BE2C (cell line): ENCODE results near the gene MPHOSPH6.

Source experiments
- DNase-seq: peaks from one replicate; pipeline ENCODE4 v3.0.0-alpha.2; 2020
- H3K27me3 ChIP-seq: fragments of 250-450 bp; sonication (Bioruptor Pico); 2 replicates; pipeline ENCODE4 v1.5.1; 2020; ENCODE audit warnings: mild to moderate bottlenecking
- H3K36me3 ChIP-seq: fragments of 250-450 bp; sonication (Bioruptor Pico); 2 replicates; pipeline ENCODE4 v1.5.1; 2020; ENCODE audit warnings: mild to moderate bottlenecking
- H3K4me1 ChIP-seq: fragments of 250-450 bp; sonication (Bioruptor Pico); 2 replicates; pipeline ENCODE4 v1.5.1; 2020
- H3K4me3 ChIP-seq: 2 replicates; pipeline ENCODE4 v1.5.1; 2011; ENCODE audit warnings: low read depth, low read length
- H3K9me3 ChIP-seq: fragments of 250-450 bp; sonication (Bioruptor Pico); 2 replicates; pipeline ENCODE4 v1.5.1; 2020
- TF ChIP-seq, protein P1 (sequence below): IDR thresholded peaks from 2 replicates; pipeline ENCODE4 v1.5.1; 2012; ENCODE audit warnings: mild to moderate bottlenecking, low read depth, low read length

MPHOSPH6 gene

GRCh38 chr16:82190386-82190785 lies 20.4 kb upstream of the MPHOSPH6 start:
- Histone ChIP-seq H3K27me3 (0 out of 2 replicates have a peak, but pooled peaks cover 2% of the 10 kb centered on the region), H3K36me3 (no peaks in the 10 kb centered on the region), H3K4me1 (no peaks in the 10 kb centered on the region), H3K9me3 (no peaks in the 10 kb centered on the region), H3K4me3 (no peak overlapping the region)
- no peak for DNase-seq
- TF ChIP-seq, protein P1, sequence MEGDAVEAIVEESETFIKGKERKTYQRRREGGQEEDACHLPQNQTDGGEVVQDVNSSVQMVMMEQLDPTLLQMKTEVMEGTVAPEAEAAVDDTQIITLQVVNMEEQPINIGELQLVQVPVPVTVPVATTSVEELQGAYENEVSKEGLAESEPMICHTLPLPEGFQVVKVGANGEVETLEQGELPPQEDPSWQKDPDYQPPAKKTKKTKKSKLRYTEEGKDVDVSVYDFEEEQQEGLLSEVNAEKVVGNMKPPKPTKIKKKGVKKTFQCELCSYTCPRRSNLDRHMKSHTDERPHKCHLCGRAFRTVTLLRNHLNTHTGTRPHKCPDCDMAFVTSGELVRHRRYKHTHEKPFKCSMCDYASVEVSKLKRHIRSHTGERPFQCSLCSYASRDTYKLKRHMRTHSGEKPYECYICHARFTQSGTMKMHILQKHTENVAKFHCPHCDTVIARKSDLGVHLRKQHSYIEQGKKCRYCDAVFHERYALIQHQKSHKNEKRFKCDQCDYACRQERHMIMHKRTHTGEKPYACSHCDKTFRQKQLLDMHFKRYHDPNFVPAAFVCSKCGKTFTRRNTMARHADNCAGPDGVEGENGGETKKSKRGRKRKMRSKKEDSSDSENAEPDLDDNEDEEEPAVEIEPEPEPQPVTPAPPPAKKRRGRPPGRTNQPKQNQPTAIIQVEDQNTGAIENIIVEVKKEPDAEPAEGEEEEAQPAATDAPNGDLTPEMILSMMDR: no peak

- no peaks in the 10 kb centered on the region for H3K4me1 ChIP-seq
- DNase-seq: no peak
These were observed 17.8 kb upstream of the MPHOSPH6 start for GRCh38 chr16:82187829-82188228.

DNA sequence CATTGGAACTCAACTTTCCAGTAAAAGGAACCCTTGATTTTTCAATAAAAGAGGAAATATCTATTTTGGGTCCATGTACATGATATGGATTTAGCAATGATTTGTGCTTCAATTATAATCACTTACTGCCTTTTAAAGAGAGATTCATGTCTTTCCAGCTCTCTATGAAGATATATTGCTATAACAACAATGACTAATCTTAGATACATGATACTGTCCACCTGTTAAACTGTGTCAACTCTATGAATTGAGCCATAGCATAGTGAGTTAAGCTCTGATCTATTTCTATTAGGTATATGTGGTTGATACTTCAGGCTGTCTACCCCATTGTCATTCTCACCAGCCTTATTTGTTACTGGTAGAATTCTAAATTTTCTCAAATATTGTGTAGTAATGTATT lies 15.0 kb upstream of the MPHOSPH6 start:
- Histone ChIP-seq H3K4me1 (no peaks in the 10 kb centered on the region), H3K9me3 (no peaks in the 10 kb centered on the region), H3K27me3 (peaks cover 4% of the 10 kb centered on the region; the same call in 1 of the 2 replicates), H3K4me3 (no peak overlapping the region), H3K36me3 (no peaks in the 10 kb centered on the region)
- no peak for DNase-seq
- TF ChIP-seq, protein P1: no peak

More at GRCh38 chr16:82187829-82188228, 17.8 kb upstream of the MPHOSPH6 start:
- Histone ChIP-seq H3K27me3 (peaks cover 6% of the 10 kb centered on the region; the same call in 1 of the 2 replicates), H3K4me3 (no peak overlapping the region), H3K36me3 (no peaks in the 10 kb centered on the region), H3K9me3 (no peaks in the 10 kb centered on the region)
- TF ChIP-seq, protein P1: no peak

DNA sequence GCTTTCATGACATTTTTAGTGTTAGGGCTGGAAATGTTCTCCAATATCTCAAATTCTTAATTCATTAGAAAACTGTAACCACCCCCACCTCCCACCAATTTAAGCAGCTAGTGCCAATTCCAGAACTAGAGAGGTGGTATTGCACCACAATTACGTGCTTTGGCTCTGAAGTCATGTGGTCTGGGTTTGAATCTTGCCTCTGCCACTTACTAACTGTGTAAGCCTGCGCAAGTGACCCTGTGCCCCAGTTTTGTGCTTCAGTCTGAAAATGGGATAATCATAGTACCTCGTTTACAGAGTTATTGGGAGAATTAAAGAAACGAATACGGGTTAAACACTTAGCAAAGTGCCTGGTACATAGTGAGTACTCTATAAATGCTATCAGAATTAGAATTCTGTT lies 14.2 kb upstream of the MPHOSPH6 start:
- no peaks in the 10 kb centered on the region for H3K4me1 ChIP-seq
- H3K9me3 ChIP-seq: no peaks in the 10 kb centered on the region
- no peak for DNase-seq
- H3K27me3 ChIP-seq: peaks cover 4% of the 10 kb centered on the region; the same call in 1 of the 2 replicates
- H3K4me3 ChIP-seq: no peak overlapping the region
- H3K36me3 ChIP-seq: no peaks in the 10 kb centered on the region
- TF ChIP-seq, protein P1: no peak

DNA sequence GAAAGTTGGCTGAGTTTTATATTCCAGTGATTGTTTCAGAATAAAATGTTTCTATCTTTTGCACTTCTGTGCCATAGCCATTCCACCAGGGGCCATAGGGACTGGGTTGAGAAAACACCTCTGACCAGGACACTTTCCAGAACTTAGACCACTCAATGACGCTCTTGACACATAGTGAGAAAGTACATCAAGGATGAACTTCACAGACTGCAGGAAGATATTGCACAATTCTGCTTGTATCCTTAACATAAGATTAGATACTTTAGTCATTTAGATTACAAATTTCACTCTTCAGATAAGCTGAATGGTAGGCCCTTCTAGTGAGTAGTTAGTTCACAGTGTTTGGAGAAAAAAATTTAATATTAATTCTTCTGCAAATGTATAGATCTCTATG lies 13.0 kb upstream of the MPHOSPH6 start:
- H3K36me3 ChIP-seq: no peaks in the 10 kb centered on the region
- H3K27me3 ChIP-seq: peaks cover 4% of the 10 kb centered on the region; the same call in 1 of the 2 replicates
- H3K9me3 ChIP-seq: no peaks in the 10 kb centered on the region
- TF ChIP-seq, protein P1: no peak
- DNase-seq: no peak
- H3K4me3 ChIP-seq: no peak overlapping the region
- H3K4me1 ChIP-seq: no peaks in the 10 kb centered on the region

- H3K9me3 ChIP-seq: no peaks in the 10 kb centered on the region
- no peaks in the 10 kb centered on the region for H3K4me1 ChIP-seq
- H3K36me3 ChIP-seq: no peaks in the 10 kb centered on the region
- peaks cover 4% of the 10 kb centered on the region; the same call in 1 of the 2 replicates for H3K27me3 ChIP-seq
- DNase-seq: no peak
- TF ChIP-seq, protein P1: no peak
- no peak overlapping the region for H3K4me3 ChIP-seq
These were observed 12.4 kb upstream of the MPHOSPH6 start for GRCh38 chr16:82182266-82183003.
